DMS114 treated with DMSO at 0.1 percent for 48 hours (cell line): ENCODE results near the gene MAPK4.
"Not testable (repeated sequence)": the region's sequence is repeated elsewhere in the genome, so short reads cannot be mapped to it uniquely, and the experiment has no call there.

Experiments
- DNase-seq: peaks from one replicate; lab custom pipeline; 2025; ENCODE audit not compliant: unreplicated experiment; lab: John Stamatoyannopoulos, UW

The MAPK4 gene

GRCh38 chr18:50749421-50749820 lies 189.5 kb downstream of the MAPK4 start:
- DNase-seq: no peak

DNA sequence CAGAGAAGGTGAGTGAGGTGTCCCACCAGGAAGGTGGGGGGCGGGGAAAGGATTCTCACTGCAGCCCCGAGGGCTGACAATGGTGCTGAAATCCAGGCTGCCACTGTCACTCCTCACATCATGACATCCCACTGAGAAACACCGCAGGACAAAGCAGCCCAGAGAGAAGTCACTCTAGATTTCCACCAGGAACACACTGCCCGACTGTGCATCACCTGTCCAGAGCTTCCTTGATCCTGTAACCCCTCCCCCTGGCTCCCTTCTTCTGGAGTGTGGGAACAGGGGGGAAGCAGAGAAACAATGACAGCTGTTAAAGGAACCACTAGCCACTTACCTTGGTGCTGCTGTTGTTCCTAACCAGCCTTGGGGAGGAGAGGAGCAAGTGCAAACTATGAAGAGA lies 190.1 kb downstream of the MAPK4 start:
- no peak for DNase-seq

DNA sequence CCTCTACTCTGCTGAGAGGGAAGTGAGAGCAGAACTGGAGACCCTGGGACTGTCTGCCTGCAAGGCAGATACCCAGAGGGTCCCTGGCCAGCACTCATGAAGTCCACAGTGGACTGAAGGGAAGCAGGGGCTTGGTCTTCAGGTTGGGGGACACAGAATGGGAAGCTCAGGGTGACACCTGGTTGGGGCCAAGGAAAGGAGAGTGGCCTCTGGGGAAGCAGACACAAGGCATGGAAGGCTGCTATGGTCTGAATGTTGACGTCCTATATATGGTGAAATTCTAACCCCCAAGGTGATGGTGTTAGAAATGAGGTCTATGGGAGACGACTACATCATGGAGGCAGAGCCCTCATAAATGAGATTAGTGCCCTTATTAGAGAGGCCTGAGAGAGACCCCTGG lies 190.7 kb downstream of the MAPK4 start:
- DNase-seq: no peak

DNA sequence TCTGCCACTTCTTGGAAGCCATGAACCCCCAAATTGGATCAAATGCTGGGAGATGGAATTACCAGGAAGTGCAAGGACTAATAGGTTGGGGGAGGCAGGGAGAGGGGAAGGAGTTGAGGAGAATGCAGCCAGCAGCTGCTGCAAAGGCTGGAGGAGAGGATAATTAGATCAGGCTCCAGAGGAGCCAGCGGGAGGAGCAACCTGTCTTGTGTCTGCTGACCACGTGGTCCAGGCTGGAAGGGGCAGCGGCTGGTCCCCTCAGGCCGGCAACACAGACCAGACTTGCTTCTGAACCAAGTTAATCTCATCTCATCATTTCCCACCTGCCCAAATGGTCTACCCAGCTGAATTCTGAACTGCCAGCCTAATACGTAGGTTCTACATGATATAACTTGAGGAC lies 191.6 kb downstream of the MAPK4 start:
- no peak for DNase-seq

- DNase-seq: no peak
Measured at GRCh38 chr18:50751947-50752346, 192.1 kb downstream of the MAPK4 start.

DNA sequence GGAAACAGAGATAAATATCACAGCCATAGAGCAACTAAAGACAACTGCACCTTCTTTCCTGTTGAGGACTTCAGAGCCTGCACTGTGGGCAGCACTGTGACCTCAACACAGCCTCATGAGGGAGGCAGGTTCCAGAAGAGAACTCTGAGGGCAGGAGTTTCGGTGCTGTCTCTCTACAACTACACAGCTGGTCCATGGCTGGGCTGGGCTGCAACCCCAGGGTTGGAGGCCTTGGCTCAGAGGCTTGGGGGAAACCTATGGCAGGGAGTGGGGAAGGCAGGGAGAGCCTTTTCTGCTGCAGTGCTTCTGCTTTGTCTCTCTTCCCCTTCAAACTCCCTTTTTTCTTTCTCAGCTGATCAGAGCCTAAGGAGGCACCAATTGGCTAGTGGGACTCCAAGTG lies 193.4 kb downstream of the MAPK4 start:
- no peak for DNase-seq

DNA sequence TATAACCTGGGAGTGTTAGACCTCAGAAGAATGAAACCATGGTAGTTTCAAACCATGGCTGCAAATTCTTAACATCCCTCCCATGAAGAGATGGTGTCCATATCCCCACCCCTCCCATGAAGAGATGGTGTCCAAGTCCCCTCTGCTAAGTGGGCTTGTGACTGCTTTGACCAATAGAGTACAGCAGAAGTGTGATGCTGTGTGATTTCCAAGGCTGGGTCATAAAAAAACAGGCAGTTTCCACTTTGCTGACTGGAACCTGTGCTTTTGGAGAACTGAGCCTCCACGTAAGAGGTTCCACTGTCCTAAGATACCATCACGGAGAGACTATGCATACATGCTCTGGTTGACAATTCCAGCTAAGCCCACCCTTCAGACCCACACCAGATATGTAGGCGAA lies 194.4 kb downstream of the MAPK4 start:
- no peak for DNase-seq

DNA sequence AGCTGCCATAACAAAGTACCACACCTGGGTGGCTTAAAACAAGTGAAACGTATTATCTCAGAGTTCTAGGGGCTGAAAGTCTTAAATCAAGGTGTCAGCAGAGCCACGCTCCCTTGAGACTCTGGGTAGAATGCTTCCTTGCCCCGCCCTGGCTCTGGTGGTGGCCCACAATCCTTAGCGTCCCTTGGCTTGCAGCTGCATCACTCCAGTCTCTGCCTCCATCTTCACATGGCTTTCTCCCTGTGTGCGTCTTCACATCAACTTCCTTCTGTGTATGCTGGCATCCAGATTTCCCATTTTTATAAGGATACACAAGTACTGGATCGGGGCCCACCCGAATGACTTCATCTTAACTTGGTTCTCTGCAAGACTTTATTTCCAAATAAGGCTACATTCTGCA lies 197.5 kb downstream of the MAPK4 start:
- no peak for DNase-seq

- no peak for DNase-seq
Measured at GRCh38 chr18:50769463-50769862, 209.6 kb downstream of the MAPK4 start.

DNA sequence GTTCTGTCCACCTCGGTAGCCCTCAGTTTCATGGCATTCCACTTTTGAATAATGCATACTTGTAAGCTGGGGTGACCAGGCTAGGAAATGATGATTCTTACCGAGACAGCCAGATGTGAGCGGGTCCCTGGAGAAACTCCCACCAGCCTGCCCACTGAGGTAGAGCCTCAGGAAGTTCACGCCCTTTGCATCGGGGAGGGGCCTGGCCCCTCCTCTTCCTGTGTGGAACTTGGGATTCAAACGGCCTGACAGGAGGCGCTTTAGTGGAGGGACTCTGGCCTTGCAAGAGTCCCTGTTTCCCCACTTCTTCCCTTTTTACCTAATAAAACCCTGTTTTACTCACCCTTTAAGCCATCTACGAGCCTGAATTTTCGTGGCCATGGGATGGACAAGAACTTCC lies 215.3 kb downstream of the MAPK4 start:
- no peak for DNase-seq

DNA sequence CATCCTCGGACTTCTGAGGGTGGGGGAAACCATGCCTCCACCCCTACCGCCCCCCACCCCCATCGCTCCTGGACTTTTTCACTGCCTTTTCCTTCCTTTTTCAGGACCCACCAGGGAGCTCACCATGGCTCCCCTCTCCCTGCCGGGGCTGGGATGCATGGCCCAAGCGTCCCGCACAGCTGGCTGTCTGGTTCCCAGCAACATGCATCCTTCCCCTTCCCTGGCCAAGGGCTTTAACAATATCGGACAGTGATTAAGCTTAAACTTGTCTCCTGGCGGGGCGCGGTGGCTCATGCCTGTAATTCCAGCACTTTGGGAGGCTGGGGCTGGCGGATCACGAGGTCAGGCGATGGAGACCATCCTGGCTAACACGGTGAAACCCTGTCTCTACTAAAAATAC lies 215.8 kb downstream of the MAPK4 start:
- no peak for DNase-seq

GRCh38 chr18:50776383-50776782 lies 216.5 kb downstream of the MAPK4 start:
- DNase-seq: no peak

DNA sequence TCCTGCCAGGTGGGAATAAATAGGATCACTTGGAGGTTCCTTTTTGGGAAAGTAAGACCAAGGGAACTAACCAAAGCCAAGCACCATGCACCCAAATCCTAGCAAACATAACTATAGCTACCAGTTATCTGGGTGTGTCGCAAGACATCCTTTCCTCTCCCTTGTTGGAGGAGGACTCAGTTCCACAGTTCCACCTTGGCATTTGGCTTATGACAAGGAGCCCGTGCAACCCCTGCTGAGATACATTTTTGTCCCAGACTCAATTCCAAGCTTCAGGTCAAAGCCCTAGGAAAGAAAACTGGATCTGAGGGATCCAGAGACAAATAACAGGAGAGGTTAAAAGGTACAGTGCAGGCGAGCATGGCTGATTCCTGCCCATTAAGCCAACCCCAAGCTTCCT lies 219.1 kb downstream of the MAPK4 start:
- DNase-seq: not testable (repeated sequence)
